ENCODE measurements around the gene NTNG1.

NTNG1 gene

DNA sequence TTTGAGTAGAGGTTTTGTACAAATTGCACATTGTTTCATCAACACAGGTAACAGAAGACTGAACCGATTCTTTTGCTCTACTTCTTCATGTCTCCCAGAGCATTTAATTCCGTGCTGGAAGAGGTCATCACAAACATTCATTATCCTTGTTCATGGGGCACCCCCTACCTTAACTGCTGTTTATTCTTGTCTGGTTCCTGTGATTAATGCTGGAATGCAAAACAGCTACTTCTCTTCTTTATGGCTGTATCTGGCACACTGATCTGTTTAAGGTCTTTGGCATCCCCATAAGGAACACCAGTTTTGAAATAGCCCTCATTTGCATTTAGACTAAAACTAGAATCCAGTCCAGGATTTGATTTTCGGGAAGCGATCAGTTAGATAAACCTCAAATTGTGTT lies 42.2 kb downstream of the NTNG1 start:
- TF ChIP-seq, protein P1, sequence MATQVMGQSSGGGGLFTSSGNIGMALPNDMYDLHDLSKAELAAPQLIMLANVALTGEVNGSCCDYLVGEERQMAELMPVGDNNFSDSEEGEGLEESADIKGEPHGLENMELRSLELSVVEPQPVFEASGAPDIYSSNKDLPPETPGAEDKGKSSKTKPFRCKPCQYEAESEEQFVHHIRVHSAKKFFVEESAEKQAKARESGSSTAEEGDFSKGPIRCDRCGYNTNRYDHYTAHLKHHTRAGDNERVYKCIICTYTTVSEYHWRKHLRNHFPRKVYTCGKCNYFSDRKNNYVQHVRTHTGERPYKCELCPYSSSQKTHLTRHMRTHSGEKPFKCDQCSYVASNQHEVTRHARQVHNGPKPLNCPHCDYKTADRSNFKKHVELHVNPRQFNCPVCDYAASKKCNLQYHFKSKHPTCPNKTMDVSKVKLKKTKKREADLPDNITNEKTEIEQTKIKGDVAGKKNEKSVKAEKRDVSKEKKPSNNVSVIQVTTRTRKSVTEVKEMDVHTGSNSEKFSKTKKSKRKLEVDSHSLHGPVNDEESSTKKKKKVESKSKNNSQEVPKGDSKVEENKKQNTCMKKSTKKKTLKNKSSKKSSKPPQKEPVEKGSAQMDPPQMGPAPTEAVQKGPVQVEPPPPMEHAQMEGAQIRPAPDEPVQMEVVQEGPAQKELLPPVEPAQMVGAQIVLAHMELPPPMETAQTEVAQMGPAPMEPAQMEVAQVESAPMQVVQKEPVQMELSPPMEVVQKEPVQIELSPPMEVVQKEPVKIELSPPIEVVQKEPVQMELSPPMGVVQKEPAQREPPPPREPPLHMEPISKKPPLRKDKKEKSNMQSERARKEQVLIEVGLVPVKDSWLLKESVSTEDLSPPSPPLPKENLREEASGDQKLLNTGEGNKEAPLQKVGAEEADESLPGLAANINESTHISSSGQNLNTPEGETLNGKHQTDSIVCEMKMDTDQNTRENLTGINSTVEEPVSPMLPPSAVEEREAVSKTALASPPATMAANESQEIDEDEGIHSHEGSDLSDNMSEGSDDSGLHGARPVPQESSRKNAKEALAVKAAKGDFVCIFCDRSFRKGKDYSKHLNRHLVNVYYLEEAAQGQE (IDR thresholded peaks at IDR 0.05; ENCODE audit: insufficient replicate concordance, low read depth) = no peak
- TF ChIP-seq POLR2AphosphoS5 (IDR thresholded peaks at IDR 0.05; ENCODE audit: low read depth) = no peak
- Histone ChIP-seq H3K27ac (replicated peaks) (no peak overlapping the region), H3K27me3 (ENCODE audit: insufficient read depth, poor library complexity, severe bottlenecking) (no peaks in the 10 kb centered on the region), H3K4me3 (replicated peaks; ENCODE audit: insufficient read depth, low read length) (no peak overlapping the region)
- no peak for DNase-seq (ENCODE audit: low read depth in 1 of 2, low spot score in 1 of 2)

DNA sequence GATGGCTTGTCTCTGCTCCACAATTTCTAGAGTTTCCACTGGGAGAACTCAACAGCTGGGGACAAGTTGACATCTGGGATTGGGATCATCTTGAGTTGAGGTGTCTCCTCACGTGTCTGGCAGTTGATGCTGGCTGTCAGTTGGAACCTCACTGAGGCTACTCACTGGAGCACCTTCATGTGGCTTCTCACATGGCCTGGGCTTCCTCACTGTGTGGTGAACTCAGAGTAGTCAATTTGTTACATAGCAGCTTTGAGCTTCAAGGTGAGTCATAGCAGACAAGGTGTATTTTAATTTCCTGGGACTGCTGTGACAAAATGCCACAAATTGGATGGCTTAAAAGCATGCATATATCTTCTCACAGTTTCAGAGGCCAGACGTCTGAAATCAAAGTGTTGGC lies 44.0 kb downstream of the NTNG1 start:
- DNase-seq (ENCODE audit: low read depth in 1 of 2, low spot score in 1 of 2) = no peak
- TF ChIP-seq, protein P1 (IDR thresholded peaks at IDR 0.05; ENCODE audit: insufficient replicate concordance, low read depth) = no peak
- TF ChIP-seq SPI1 (IDR thresholded peaks at IDR 0.05; ENCODE audit: borderline replicate concordance, low read depth) (no peak), GABPA (IDR thresholded peaks at IDR 0.05; ENCODE audit: low read depth) (no peak), CTCF (IDR thresholded peaks at IDR 0.05; ENCODE audit: insufficient read depth, low read length) (no peak), POLR2AphosphoS5 (IDR thresholded peaks at IDR 0.05; ENCODE audit: low read depth) (no peak)
- H3K27ac ChIP-seq (replicated peaks) = no peak overlapping the region

GRCh38 chr1:107187399-107187798 lies 46.6 kb downstream of the NTNG1 start:
- DNase-seq (ENCODE audit: low read depth in 1 of 2, low spot score in 1 of 2) = no peak
- H3K4me3 ChIP-seq (replicated peaks; ENCODE audit: insufficient read depth, low read length) = no peak overlapping the region
- no peaks in the 10 kb centered on the region for H3K27me3 ChIP-seq (ENCODE audit: insufficient read depth, poor library complexity, severe bottlenecking)
- TF ChIP-seq POLR2AphosphoS5 (IDR thresholded peaks at IDR 0.05; ENCODE audit: low read depth) (no peak), SPI1 (IDR thresholded peaks at IDR 0.05; ENCODE audit: borderline replicate concordance, low read depth) (no peak), CTCF (IDR thresholded peaks at IDR 0.05; ENCODE audit: insufficient read depth, low read length) (no peak), GABPA (IDR thresholded peaks at IDR 0.05; ENCODE audit: low read depth) (no peak)
- TF ChIP-seq, protein P1 (IDR thresholded peaks at IDR 0.05; ENCODE audit: insufficient replicate concordance, low read depth) = no peak
- no peak overlapping the region for H3K27ac ChIP-seq (replicated peaks)

More for the DNA sequence above, 44.0 kb downstream of the NTNG1 start:
- Histone ChIP-seq H3K4me3 (replicated peaks; ENCODE audit: insufficient read depth, low read length) (no peak overlapping the region), H3K27me3 (ENCODE audit: insufficient read depth, poor library complexity, severe bottlenecking) (no peaks in the 10 kb centered on the region)

DNA sequence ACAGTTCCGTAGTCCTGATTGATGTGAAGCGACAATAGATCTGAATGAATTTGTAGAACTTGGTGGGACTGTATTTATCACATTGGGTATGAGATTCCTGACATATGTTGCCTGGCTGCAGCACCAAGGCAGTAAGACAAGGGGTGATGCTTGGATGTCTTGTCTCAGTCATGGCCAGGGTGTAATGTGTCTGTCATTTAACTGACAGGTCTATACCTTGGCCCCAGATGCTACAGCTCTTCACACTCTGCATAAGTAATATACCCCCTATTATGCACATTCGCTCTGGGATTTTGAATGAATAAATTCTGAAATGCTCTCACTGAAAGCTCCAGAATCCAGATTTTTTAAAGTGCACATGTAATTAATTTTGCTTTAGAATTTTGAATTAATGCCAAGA lies 47.3 kb downstream of the NTNG1 start:
- no peak for TF ChIP-seq GABPA (IDR thresholded peaks at IDR 0.05; ENCODE audit: low read depth)
- no peak for TF ChIP-seq SPI1 (IDR thresholded peaks at IDR 0.05; ENCODE audit: borderline replicate concordance, low read depth)
- TF ChIP-seq CTCF (IDR thresholded peaks at IDR 0.05; ENCODE audit: insufficient read depth, low read length) = no peak
- TF ChIP-seq POLR2AphosphoS5 (IDR thresholded peaks at IDR 0.05; ENCODE audit: low read depth) = no peak
- TF ChIP-seq, protein P1 (IDR thresholded peaks at IDR 0.05; ENCODE audit: insufficient replicate concordance, low read depth) = no peak
- DNase-seq (ENCODE audit: low read depth in 1 of 2, low spot score in 1 of 2) = no peak
- no peak overlapping the region for H3K27ac ChIP-seq (replicated peaks)

More for the DNA sequence above, 47.3 kb downstream of the NTNG1 start:
- Histone ChIP-seq H3K27me3 (ENCODE audit: insufficient read depth, poor library complexity, severe bottlenecking) (no peaks in the 10 kb centered on the region), H3K4me3 (replicated peaks; ENCODE audit: insufficient read depth, low read length) (no peak overlapping the region)
